GM21423 (cell line): ENCODE measurements around the gene DDX27.
"Not testable (repeated sequence)": the region's sequence is repeated elsewhere in the genome, so short reads cannot be mapped to it uniquely, and the experiment has no call there.

ENCODE experiments used
- ATAC-seq: cut with Tn5 transposase; IDR thresholded peaks from one replicate; pipeline ENCODE4 v1.9.1; 2021; ENCODE audit warnings: mild to moderate bottlenecking, moderate library complexity; ENCODE audit not compliant: unreplicated experiment

Gene DDX27

DNA sequence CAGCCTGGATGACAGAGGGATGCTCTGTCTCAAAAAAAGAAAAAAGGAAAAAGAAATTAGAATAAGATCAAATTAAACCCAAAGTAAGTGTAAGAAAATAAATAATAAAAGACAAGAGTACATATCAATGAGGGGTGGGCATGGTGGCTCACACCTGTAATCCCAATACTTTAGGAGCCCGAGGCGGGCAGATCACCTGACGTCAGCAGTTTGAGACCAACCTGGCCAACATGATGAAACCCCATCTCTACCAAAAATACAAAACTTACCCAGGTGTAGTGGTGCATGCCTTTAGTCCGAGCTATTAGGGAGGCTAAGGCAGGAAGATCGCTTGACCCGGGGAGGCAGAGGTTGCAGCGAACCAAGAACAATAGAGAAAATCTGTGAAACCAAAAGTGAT is 16.2 kb upstream of the DDX27 start:
- no peak for ATAC-seq

DNA sequence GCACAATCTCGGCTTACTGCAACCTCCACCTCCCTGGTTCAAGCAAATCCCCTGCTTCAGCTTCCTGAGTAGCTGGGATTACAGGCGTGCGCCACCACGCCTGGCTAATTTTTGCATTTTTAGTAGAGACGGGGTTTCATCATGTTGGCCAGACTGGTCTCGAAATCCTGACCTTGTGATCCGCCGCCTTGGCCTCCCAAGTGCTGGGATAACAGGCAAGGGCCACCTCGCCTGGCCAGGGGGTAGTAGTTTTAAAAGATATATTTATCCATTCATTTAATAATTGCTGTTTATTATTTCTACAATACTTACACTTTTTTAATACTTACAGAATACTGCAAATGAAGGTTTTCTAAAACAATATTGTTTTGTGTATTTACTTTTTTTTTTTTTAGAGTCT is 15.5 kb upstream of the DDX27 start:
- ATAC-seq = no peak

DNA sequence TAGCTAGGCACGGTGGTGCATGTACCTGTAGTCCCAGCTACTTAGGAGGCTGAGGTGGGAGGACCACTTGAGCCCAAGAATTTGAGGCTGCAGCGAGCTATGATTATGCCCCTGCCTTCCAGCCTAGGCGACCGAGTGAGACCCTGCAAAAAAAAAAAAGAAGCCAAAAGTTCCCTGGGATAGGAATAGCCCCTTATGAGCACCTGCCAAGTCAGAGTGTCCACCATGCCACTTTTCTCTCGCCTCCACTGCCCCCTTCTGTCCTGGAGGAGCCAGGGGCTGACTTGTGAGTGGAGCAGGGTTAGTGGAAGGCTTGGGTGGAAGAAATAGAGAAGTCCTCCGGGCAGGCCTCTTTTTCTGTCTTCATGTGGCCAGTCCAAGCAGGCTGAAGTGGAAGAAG is 12.1 kb upstream of the DDX27 start:
- ATAC-seq = no peak

DNA sequence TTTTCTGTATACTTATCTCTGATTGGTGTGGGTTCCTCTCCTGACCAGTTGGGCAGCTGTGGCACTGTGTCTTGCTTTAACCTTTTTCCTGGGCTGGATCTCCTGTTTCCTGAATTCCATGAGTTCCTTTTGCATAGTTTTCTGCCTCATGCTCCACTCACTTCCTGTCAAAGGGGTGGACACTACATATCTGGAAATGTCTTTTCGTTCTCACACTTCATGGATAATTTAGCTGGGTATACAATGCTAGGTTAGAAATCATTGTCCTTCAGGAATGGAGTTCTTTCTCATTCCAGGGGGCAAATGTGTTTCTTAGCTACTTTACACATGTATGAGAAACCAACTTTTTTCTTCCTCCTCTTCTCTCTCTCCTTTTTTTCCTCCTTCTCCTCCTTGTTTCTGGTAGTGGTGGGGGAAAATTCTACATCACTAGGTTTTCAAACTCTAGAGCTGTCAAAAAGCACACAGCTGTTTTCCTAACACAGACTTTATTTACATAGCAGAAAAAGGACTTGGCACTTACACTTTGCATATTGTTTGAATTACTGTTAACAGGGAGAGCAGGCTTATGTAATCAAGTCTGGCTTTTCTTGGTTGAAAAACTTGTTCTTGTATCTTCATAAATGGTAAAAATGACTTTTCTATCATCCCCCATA is 9.0 kb upstream of the DDX27 start:
- ATAC-seq = no peak

DNA sequence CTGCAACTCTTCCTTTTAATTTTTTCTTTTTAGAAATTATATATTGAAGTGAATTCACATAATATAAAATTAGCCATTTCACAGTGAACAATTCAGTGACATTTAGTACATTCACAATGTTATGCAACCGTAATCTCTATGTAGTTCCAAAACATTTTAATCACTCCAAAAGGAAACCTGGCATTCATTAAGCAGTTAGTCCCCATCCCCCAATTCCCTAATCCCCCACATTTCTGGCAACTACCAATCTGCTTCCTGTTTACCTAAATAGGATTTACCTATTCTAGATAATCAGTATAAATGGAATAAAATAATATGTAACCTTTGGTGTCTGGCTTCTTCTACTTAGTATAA is 8.5 kb upstream of the DDX27 start:
- no peak for ATAC-seq

DNA sequence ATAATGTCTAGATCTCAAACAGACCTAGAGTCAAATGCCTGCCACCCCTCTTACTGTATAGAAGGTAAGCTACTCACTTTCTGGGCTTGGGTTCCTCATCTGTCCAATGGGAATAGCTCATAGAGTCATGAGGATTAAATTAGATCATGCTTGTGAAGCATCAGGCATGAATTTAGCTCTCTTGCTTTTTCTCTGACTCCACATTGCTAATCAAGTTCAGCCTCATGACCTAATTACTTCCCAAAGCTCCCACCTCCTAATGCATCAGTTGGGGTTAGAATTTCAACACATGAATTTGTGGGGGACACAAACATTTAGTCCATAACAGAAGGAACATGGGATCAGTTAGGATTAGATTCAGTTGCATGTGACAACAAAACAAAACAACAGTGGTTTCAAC is 4.6 kb upstream of the DDX27 start:
- no peak for ATAC-seq

DNA sequence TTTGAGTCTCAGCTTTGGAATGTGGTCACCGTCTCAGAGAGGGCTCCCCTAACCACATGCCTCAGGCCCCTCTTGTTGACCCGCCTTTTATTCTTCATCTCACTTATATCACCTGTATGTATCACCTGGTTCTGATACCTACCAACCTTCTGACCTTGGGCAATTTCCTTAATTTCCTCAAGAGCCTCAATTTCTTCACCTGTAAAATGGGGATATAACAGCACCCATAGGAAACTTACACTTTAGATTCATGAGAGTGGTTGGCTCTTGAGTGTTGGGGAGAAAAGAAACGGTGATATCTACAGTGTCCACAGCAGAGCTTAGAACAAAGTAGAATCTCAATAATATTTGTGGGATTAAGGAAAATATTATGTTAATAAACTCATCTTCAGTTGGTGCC is 4.0 kb upstream of the DDX27 start:
- no peak for ATAC-seq

DNA sequence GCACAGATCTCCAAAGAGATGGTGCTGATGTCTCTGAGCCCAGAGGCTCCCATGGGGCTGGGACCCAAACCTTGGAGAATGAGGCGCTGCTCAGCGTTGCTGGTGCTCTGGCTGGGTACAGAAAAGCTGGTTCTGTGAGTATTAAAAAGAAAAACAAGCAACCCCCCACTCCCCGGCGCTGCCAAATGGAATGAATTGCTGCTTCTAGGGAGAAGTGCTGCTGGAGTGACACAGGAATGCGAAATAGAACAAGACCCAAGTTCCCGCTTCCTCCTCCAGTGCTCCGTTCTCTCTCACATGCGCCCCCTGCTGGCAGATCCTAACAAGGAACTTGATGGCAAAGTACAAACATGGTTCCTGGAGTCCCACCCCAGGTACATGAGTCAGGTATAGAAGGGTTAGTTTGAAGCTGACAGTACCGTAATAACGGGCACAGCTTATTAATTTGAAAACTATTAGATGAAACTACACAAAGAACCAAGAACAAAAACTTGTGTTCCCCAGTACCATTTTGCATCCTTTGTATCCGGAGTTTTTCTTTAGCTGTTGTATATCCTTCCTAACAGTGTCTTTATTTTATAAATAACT is 2.1 kb upstream of the DDX27 start:
- no peak for ATAC-seq

DNA sequence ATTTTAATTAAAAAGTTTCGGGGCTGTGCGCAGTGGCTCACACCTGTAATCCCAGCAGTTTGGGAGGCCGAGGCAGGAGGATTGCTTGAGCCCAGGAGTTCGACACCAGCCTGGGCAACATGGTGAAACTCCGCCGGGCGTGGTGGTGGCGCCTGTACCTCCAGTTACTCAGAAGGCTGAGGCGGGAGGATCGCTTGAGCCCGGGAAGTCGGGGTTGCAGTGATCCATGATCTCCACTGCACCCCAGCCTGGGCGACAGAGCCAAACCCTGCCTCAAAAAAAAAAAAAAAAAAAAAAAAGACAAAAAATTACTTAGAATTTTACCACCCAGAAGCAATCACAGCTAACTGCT is 501 bp upstream of the DDX27 start:
- ATAC-seq = not testable (repeated sequence)

DNA sequence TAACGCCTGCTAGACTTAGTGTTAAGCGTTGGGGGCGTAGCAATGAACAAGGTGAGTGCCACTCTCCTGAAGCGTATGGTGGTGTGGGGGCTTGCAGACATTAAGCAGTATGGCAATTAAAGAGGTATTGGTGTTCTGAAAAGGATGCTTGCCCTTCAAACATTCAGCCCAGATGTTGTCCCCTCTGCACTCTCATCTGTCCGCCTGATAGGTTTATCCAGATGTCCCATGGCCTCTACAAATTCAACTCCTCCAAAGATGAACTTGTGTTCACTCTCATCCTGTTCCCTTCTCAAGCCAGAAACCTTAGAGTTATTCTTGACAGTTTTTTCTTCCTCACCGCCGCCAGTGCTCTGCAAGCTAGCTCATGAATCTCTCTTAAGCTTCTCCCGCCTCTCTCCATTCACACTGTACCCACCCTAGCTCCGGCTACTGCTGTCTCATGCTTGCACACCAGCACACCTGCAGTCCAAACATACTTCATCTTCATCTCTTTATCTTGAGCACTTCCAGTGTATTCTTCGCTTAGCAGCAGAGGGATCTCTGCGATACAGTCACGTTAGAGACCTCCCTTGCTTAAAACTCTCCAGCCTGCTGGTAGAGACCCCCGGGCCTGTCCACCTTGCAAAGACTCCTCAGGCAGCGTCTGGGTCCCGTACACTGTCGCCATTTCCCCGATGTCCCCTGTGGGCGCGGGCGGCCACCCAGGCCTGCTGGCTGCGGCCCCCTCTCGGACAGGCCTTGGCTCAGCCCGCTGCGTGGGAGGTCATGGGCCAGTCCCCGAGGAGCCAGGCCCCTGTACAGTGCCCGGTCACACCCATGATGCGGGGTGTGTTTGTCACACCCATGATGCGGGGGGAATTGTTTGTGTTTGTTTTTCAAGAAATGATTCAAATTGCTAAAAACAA is 962 bp downstream of the DDX27 start:
- ATAC-seq = no peak

DNA sequence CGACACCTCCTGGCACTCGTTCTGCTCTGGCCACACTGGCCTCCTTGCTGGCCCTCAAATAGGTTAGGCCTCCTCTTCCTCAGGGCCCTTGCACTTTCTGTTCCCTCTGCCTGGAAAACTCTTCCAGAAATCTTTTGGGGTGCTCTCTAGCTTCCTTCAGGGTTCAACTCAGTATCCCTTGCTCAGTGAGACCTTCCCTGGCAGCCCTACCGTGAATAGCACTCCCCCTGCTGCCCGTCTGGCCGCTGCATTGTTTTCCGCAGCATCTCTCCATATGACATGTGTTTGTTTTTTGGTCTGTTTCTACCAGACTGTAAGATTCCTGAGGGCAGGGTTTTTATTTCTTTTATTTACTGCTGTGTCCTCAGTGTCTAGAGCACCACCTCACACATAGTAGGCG is 6.7 kb downstream of the DDX27 start:
- ATAC-seq = no peak

DNA sequence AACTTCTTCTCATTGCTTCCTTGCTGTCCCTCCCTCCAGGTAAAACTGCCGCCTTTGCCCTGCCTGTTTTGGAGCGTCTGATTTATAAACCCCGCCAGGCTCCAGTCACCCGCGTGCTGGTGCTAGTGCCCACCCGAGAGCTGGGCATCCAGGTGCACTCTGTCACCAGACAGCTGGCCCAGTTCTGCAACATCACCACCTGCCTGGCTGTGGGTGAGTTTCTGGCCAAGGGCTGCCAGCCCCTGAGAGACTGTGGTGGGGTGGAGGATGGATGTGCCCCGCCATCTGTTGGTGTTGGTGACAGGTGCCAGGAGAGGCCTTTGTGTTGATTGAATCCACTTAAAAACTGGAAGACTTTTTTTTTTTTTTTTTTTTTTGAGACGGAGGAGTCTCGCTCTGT is 9.5 kb downstream of the DDX27 start:
- ATAC-seq = no peak

DNA sequence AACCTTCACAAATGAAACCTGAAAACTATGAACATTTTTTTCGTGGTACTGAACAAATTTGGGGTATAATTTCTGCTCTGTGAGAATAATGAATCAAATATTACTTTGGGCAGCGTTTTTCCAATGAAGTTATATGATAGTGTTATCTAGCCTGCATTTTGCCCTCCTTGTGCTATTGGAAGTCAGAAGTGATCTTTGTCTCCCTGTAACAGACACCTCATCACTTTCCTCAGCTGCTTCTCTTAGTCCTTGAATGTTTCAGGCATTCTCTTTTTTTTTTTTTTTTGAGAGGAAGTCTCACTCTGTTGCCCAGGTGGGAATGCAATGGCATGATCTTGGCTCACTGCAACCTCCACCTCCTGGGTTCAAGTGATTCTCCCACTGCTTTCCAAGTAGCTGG is 10.2 kb downstream of the DDX27 start:
- ATAC-seq = no peak

DNA sequence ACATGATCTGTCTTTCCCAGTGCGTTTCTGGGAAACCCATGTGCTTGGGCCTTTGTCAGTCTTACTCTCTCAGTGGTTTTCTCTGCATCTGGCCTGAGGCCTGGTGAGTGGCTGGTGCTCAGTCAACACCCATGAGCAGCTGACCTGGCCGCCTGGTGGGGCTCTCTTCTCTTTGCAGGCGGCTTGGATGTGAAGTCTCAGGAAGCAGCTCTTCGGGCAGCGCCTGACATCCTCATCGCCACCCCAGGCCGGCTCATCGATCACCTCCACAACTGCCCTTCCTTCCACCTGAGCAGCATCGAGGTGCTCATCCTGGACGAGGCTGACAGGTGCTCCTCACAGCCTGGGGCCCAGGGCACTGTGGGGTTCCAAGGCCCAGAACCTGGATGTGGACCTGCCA is 10.8 kb downstream of the DDX27 start:
- no peak for ATAC-seq

DNA sequence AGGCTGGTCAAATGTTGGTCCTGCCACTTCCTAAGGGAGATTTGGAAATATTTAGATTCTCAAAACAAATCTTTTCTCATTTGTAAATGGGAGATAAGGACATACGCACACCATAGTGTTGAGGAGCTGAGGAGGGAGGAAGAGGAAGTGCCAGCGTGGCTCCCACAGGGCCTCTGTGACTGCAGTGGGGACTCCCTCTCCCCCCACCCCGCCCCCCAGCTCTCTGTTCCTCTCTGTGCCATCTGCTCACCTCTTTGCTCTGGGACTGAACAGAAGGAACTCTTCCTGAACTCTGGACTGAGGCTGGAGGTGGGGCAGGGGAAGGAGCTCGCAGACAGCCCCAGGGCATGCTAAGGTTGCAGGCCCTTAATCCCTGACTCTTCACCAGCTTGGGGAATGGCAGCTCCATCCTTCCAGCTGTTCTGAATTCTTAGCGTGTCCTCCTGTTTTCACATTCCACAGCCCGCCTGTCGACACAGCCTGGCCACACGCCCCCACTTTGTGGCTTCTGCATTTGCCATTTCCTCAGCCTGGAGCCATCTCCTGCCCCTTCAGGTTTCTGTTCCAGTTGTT is 11.4 kb downstream of the DDX27 start:
- no peak for ATAC-seq

DNA sequence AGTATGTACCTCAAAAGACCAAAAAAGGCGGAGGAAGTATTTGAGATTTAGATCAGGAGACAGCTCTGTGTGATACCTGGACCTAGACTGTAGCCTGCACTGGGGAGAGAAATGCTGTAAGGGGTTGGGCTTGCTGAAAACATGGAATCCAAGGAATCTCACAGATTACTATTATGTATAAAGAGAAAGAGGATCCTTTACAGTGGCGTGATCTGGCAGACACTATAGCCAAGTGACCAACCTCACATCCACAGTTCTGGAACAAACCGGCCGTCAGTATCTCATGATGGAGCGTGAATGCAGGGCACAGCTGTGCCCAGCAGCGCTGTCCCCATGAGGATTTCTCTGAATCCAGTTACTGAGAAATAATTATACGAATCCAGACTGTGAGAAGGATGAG is 12.3 kb downstream of the DDX27 start:
- no peak for ATAC-seq

DNA sequence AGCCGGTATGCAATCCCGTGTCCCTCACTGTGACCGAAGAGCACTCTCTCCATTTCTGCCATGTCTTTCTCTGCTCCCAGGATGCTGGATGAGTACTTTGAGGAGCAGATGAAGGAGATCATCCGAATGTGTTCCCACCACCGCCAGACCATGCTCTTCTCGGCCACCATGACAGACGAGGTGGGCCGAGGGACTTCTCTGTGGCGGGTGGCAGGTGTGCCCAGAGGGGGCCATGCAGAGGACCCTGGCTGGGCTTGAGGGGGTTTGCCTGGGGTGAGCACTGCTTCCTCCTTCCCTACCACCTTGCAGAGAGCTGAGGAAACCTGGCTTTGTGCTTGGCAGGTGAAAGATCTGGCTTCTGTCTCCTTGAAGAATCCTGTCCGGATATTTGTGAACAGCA is 14.0 kb downstream of the DDX27 start:
- no peak for ATAC-seq

DNA sequence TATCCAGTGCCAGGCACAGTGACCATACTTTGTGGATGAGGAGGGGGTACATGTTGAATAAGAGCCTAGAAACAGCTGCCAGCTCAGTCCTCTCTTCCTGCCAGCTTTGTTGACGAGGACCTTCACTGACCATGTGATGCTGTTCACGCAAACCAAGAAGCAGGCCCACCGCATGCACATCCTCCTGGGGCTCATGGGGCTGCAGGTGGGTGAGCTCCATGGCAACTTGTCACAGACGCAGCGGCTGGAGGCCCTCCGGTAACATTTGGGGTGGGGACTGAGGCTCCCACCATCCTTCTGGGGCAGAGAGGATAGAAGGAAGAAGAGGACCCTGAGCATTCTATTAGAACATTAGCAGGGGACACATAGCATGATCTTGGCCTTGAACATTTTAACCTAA is 15.6 kb downstream of the DDX27 start:
- ATAC-seq = no peak

DNA sequence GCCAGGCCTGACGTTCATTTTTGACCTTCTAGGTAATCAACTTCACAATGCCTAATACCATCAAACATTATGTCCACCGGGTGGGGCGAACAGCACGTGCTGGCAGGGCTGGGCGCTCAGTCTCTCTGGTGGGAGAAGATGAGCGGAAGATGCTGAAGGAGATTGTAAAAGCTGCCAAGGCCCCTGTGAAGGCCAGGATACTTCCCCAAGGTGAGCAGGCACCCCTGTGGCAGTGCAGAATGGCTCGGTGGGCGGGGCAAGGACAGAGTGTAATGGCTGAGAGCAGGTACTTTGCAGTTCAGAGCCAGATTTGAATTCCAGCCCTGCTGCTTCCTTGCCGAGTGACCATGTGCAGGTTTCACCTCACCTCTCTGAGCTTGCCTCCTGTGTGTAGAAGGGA is 17.1 kb downstream of the DDX27 start:
- no peak for ATAC-seq

DNA sequence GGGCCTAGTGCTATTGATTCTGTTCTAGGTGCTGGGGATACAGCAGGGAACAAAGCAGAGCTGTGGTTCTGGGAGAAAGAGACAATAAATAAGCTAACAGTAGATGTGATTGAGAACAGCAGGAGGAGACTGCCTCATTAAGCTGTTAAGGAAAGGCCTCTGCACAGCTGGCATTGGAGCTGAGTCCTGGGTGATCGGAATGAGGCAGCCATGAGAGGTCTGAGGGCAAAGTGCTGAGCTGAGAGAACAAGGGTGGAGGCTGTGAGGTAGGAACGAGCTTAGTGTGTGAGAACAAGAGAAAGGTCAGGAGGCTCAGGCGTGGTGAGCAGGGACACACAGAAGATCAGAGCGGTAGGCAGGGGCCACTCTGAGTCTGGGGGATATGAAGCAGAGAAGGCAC is 18.3 kb downstream of the DDX27 start:
- no peak for ATAC-seq

DNA sequence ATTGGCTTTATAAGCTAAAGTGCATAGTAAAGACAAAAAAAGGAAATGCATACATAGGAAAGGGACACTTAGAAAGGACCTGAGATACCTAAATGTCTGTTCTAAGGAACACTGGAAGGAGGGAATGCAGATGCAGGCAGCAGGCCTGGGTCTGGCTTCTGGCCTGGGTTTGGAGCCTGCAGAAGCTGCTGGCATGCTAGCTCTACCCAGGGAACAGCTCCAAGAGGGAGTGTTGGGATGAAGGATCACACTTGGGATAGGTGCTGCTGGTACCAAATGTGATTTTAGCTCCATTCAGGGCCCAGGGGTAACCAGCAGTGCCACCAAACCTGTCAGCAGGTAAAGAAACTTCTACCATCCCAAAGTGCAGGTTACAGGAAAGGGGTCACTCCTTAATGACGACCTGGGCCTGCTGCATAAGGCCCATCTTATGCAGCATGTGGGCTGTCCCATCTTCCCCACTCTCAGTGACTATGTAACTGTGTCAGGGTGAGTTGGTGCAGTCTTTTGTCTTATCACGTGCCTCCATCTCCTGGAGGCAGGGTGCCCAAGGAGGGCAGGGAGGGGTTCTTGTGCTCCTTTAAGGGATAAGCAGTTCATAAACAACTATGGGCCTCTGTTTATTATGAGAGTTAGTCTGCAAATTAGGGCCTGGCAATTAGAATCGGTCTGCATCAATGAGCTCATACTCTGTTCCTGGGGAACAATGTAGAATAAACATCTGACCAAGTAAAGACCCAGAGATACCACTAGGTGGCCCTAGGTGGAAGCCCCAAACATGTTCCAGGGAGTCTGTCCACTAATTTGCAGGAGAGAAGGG is 26.9 kb downstream of the DDX27 start:
- no peak for ATAC-seq
